ENCODE data around the gene SIGLEC11.
"Not testable (repeated sequence)": the region's sequence is repeated elsewhere in the genome, so short reads cannot be mapped to it uniquely, and the experiment has no call there.

Gene SIGLEC11

DNA sequence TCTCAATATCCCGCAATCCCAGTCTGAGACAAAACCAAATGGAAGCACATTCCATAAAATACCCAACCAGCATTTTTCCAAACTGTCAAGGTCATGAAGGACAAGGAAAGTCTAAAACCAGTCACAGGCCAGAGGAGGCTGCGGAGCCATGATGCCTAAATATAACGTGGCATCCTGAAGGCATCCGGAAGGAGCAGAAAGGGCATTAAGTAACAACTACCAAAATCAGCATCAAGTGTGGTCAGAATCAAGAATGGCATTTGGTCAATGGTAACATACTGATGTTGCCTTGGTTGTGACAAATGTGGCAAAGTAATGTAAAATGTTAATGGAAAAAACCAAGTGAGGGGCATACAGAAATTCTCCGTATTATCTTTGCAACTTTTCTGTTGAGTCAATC is 35.5 kb downstream of the SIGLEC11 start:
- DNase-seq (ENCODE audit: low read depth in 2 of 2) = no peak

DNA sequence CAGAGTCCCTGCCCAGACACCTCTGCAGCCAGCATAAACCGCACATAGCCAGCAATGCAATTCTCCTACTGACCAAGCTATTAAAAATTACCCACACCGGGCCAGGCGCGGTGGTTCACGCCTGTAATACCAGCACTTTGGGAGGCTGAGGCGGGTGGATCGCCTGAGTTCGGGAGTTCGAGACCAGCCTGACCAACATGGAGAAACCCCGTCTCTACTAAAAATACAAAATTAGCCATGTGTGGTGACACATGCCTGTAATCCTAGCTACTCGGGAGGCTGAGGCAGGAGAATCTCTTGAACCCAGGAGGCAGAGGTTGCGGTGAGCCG is 36.1 kb downstream of the SIGLEC11 start:
- not testable (repeated sequence) for DNase-seq (ENCODE audit: low read depth in 2 of 2)

DNA sequence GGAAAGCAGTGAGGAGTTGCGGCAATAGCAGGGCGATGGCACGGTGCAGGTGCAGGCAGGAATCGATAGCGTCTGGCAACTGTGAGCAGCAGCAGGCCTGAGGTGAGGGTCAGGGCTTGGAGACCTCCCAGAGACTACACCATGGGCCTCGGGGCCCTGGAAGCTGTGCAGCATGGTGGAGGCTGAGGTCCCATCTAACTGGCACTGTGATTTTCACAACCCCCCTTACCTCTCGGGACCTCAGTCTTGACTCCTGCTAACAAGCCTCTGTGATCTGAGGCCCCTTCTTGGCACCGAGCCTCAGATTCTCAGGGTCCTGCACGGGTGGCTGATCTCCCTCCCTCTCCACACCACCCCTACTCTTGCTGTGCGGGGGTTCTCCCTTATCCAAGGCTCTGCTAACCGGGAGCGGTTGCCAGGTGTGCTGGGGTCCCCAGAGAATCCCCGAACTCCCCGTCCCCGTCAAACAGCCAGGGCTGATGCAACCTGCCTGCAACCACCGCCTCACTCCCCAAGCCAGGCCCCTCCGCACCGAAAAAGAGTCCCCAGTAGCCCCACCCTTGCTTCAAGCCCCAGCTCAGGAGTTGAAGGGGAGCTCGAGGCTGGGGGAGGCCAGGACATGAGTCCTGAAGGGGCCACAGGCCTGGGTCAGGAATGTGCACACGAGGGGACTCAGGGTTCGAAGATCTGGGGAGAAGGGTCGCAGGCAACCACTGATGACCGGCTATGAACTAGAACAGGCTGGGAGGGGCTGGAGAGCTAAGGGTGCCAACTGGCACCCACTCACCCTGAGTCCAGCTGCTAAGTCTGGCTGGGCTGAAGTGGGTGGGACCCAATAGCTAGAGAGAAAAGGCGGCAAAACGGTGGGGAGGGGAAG is 36.7 kb downstream of the SIGLEC11 start:
- DNase-seq (ENCODE audit: low read depth in 2 of 2) = no peak

DNA sequence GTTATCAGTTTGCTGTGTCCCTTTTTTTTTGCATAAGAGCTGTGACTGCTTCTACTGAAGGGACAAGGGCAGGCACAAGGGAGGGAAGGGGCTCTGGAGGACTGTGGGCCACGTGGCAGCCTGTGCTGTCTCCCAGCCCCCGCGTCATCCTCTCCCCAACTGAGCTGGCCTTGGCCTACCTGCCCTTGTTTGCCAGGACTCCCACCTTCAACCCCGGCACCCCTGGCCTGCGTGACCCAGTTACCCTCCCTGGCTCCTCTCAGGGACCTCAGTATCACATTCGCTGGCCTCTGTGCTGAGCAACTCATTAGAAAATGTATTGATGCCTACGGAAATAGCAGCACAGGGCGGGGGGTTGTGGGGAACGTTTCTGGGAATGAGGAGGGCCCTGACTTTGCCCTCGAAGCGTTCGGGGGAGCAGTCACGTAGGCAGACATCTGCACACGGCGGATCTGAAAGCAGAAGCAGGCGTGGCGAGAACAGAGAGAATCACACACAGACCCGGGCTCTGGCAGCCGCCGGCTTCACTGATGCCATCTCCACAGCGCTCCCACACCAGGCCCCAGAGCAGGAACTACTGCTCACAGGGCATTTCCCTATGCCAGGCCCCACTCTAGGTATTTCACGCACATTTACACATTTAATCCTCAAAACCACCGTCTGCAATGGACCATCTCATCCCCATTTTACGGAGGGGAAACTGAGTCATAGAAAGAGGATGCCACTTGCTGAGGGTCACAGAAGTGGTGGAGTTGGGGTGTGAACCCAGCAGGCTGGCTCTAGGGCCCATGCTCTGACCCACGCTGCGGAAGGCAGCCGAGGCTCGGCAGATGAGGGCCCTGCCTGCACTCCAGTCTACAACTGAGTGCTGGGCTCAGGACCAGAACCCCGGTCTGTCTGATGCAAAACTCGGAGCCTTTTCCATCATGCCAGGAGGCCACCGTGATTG is 37.6 kb downstream of the SIGLEC11 start:
- no peak for DNase-seq (ENCODE audit: low read depth in 2 of 2)

GRCh38 chr19:49921871-49922795 is 38.8 kb downstream of the SIGLEC11 start:
- DNase-seq (ENCODE audit: low read depth in 2 of 2) = no peak

DNA sequence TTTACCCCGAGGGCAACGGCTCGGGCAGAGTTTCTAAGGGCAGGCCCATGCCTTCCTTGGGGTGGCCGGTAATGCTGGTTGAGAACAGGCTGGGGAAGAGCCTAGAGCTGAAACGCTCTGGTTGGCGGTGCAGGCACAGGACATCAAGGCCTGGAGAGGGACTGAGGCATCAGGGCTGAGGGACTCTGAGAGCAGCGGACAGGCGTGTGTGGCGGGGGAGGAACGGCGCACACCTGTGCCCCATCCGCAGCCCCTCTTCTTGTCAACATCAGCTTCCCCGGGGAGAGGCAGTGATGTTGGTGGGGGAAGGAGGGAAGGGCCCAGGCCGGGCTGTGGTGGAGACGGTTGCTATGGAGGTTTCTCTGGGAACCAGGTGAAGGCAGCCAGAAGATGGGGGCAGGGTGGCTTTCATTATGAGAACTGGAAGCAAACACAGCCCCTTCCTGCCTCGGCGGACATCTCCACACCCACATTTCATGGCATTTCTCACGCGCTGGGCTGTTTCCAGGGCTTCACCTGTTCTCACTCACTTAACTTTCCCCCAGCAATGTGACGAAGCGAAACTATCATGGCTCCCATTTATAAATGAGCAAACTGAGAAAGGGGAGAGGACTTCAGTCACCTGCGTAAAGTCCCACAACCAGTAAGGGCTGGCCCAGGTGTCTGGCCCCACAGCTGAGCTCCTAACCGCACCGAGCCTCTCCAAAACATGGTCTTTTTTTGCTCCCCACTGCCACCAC is 40.2 kb downstream of the SIGLEC11 start:
- DNase-seq (ENCODE audit: low read depth in 2 of 2) = no peak

DNA sequence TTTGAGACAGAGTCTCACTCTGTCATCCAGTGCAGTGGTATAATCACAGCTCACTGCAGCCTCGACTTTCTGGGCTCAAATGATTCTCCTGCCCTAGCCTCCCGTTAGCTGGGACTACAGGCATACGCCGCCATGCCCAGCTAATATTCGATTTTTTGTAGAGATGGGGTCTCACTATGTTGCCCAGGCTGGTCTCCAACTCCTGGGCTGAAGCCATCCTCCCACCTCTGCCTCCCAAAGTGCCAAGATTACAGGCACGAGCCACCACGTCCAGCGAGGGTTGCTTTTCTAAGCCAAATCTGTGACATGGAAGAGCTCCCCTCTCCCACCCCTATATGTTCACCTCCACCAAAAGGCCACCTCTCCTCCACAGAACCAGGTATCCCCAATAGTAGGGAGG is 42.9 kb downstream of the SIGLEC11 start:
- DNase-seq (ENCODE audit: low read depth in 2 of 2) = no peak

DNA sequence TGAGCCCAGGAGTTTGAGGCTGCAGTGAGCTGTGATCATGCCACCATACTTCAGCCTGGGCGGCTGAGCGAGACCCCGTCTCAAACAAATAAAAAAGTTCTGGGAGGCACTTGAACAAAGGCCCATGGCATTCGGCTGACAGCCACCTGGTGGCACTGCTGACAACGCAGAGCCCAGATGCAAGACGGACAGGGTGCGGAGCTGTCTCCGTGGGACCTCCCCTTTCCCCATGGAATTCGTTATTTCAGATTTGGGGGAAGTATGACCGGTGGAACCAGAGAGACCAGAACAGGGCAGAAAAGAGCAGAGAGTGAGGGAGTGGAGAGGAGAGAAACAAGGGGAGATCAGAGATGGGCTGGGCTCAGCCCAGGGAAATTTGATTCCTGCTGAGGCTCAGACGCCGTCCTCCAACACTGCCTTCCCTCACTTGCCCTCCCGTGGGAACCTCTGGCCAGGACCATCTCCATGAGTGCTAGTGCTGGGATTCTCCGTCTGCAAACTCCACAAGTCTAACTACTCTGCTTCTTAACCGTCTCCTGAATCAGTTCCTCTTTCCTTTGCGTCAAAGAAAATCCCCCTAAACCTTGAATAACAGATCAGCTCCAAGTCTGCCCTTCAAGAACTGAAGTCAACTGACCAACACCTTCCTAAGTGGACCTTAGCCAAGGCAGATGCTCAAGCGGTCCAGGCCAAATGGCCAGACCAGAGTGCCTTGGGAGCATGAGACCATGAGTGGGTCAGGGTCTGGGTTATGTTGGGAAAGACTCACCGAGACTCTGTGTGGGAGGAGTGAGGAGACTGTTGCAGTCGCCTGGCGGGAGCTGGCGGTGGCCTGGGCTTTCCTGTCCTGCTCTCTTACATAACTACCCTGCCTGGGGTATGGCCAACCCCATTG is 43.9 kb downstream of the SIGLEC11 start:
- no peak for DNase-seq (ENCODE audit: low read depth in 2 of 2)

DNA sequence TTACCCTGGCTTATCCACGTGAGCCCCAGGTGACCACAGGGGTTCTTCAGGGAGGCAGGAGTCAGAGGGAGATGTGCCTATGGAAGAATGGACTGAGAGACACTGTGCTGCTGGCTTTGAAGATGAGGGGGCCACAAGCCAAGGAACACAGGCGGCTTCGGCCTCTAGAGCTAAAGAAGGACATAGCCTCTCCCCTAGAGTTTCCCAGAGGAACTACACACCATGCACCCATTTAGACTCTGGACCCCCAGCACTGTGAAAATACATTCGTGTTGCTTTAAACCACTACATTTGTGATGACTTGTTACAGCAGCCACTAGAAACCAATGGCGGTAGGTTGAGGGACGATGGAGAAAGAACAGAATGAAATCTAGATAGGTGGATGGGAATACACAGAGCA is 45.7 kb downstream of the SIGLEC11 start:
- no peak for DNase-seq (ENCODE audit: low read depth in 2 of 2)

GRCh38 chr19:49913720-49914119 is 47.3 kb downstream of the SIGLEC11 start:
- DNase-seq (ENCODE audit: low read depth in 2 of 2) = no peak

DNA sequence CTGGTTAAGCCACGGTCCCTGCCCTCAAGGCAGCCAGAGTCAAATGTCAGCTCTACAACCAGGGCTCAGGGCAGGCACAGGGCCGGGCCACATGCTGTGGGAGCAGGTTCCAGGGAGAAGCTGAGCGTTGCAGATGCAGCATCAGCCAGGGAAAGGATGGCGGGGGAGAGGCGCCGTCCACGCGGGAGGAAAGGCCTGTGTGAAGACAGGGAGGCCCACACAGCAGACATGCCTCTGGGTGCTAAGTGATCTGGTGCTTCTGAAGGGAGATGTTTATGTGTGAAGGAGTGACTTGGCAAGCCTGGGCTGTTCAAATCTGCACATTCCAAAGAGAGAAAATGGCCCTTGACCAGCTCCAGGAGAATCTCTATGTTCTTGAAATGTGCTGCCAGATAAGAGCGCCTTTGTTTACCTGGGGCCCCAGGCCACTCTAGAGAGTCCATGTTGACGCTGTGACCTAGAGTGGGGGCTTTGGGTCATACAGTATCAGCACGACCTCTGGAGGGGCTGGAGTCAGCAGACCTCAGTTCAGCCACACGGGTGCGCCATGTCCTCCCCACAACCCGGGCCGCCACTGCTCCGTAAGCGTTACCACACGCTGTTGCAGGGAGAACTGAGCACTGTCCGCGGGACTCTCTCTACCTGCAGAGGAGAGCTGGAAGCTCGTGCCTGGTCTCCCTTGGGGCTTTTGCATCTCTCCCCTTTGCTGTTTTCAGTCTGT is 47.8 kb downstream of the SIGLEC11 start:
- DNase-seq (ENCODE audit: low read depth in 2 of 2) = no peak

DNA sequence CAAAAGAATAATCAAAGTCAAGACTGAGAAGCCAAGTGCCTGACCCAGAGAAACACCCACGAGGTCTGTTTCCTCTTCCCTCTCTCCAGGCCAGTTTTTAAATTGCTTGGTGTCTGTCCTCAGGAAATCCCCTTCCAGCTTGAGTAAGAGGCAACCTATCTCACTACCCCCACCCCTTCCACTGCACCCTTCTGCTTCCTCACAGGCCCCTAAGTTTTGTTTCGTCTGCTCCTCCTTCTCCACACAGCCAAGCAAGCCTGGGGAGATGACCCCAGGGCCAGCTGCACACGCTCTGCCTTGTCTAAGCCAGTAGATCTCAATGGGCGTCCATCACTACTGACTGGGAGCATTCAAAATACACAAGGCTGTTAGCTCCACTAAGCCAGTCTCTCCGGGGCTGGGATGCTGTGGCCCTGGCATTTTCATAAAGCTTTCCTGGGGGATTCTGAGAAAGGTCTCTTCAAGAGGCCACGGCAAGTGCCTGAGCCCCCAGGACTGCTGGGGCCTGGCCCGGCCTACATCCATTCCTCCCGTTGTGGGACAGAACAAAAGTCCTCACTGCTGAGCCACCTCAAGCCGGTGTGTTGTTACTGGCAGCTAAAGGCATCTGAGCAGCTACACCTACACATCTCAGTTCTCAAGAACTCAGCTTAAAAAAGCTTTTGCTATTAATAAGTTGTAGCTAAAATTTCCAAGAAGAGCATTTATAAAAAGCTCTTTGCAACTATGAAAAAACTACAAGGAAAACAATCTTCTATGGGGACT is 49.4 kb downstream of the SIGLEC11 start:
- DNase-seq (ENCODE audit: low read depth in 2 of 2) = no peak

GRCh38 chr19:49910179-49910578 is 50.8 kb downstream of the SIGLEC11 start:
- DNase-seq (ENCODE audit: low read depth in 2 of 2) = no peak

GRCh38 chr19:49908480-49909420 is 52.2 kb downstream of the SIGLEC11 start:
- DNase-seq (ENCODE audit: low read depth in 2 of 2) = no peak

- no peak for DNase-seq (ENCODE audit: low read depth in 2 of 2)
These were observed 53.1 kb downstream of the SIGLEC11 start for GRCh38 chr19:49907745-49908446.

DNA sequence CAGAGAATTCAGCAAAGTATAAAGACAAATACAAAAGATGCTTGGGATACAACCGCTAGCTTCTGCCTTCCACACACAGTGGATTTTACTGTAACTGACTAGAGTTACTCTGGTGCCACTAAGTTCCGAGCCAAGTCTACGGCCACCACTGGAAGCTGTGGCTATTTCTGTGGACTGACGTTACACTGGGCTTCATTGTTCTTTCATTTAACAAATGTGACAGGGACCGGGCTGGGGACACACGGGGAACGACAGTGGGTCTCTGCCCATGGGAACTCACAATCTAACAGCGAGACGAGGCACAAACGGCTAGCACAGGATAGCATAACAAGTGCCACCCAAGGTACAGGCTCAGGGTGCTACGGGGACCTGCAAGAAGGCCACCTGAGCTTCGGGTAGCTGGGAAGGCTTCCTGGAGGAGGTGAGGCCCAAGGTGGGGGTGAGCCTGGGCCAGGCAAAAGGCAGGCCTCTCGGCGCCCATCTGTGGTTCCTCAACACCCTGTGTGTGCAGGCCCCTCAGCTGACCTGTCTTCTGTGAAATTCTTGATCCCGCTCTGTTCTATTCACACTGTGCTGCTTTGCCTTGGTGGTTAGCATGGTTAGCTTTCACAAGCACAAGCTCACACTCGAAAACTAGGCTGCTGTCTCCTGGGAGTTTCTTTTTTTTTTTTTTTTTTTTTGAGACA is 54.0 kb downstream of the SIGLEC11 start:
- DNase-seq (ENCODE audit: low read depth in 2 of 2) = no peak
